ENCODE data around the gene MEGF11.

Gene MEGF11

DNA sequence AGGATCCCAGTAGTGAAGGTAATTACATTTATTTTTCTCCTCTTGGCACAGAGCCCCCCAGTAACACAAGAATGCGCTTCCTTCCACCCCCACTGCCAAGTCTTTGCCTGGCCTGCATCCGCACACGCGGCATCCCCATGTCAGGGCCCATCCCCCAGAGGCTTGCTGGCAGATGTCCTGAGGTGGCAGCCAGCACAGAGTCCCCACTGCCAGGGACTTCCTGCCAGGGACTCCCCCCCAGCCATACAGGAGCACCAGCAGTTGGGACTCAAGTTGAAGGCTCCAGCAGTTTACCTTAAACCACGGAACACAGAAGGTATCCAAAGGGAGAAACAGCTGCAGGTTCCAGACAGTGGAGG, 41.0 kb downstream of the MEGF11 start:
- DNase-seq, result no peak

DNA sequence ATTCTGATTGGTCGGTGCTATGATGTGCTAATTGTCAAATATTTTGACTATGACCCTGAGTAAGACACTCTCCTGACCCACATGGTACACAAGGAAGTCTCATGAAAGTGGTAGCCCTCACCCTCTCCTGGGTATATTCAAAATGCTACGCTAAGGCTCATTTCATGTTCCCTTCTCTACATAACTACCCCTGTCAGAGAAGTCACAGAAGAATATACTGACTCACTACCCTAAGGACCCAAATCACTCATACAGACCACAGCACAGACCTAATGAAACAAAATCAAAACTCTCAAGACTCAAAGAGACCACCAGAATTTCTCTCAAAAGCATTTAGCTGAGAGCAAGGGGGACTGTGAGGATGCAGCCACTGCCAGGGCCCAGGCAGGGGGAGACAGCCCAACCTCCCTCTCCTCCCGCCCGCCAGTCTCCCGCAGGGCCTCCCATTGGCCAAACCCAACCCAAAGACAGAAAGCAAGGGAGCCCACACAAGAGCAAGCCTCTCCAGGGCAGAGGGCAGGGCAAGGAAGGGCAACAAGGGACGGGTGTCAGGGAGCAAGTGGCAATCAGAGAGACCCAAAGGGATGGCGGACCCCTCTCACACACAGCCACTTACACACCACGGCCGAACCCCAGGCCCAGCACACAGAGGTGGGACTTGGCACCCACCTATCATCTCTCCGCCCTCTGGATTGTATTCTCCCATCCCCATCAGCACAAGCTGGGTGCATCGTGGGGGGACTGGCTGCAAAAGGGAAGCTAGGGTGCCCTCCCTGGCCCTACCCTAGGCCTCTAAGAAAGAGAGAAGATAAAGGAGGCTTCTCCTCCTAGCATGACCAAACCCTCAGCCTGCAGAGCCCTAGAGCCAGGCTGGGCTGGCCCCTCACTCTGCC, 41.6 kb downstream of the MEGF11 start:
- no peak for DNase-seq

DNA sequence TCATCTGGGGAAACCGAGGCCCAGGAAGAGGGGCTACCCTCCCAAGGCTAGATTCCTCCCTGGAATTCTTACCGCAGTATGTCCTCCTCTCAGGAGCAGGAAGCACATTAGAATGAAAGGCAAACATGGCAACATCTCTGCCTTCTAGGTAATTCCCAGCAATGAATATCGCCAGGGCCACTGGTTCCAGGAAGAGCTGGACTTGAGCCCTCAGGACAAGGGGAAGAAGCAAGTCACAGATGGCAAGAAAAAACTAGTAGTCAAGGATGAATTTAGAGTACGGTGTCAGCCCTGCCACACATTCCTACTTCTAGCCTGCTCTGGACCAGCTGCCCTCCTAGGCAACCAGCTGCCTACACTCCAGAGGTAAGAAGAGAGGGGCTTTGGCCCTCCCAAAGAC, 42.9 kb downstream of the MEGF11 start:
- no peak for DNase-seq

DNA sequence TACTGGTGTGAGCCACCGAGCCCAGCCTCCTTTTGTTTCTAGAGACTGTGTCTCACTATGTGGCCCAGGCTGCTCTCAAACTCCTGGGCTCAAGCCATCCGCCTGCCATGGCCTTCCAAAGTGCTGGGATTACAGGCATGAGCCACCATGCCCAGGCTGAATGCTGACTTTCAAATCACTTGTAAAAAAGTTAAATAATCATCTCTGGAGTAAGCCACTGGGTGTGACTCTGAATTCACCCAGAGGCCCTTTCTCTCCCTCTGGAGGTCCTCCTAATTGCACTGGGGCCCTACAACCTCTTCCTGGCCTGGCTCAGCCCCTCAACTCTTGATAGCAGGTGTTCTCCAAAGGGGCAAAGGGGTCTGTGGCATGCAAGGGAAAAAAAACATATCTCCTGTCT, 54.8 kb downstream of the MEGF11 start:
- no peak for DNase-seq

DNA sequence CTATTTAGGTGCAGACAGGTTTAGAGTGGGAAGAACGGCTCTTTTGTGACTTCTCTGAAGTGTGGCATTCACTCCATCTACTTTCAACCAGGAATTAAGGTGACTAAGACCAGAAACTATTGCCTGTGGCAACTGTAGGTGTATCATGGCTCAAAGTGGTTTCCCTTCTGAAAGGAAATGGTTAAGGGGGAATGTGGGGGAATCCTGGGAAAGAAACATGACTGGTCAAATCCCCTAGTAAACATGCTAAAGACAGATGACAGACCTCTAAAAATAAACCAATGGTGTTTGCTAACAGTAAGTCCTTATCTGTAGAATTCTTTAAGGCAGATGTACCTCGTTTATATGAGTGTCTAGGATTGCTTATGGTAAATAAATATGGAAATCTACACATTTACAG, 56.9 kb downstream of the MEGF11 start:
- no peak for DNase-seq

- DNase-seq, result no peak
Observed at GRCh38 chr15:66195621-66196230, 57.8 kb downstream of the MEGF11 start.

- no peak for DNase-seq
Observed at GRCh38 chr15:66193066-66193465, 60.5 kb downstream of the MEGF11 start.

DNA sequence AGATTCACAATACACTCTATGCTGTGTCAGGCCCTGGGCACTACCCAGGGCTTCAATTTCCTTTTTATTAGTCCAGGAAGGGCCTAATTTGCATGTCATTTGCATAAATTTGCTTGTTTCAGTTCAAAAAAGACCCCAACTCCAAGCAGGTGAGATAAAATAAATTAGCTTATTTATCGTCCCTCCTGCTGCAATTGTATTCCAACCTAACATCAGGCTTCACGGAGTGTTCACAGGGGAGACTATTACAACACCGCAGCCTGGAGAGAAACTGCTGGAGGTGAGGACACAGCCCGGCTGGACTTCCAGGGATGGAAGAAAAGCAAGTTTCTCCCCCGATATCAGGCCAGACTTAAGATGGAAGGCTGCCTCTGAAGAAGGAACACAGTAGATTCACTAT, 62.8 kb downstream of the MEGF11 start:
- no peak for DNase-seq

GRCh38 chr15:66189291-66189690, 64.3 kb downstream of the MEGF11 start:
- DNase-seq, result no peak

GRCh38 chr15:66188464-66188863, 65.1 kb downstream of the MEGF11 start:
- DNase-seq, result no peak

- no peak for DNase-seq
Observed at GRCh38 chr15:66187271-66187670, 66.3 kb downstream of the MEGF11 start.

GRCh38 chr15:66186049-66186825, 67.3 kb downstream of the MEGF11 start:
- DNase-seq, result no peak

- no peak for DNase-seq
Observed at GRCh38 chr15:66184936-66185790, 68.4 kb downstream of the MEGF11 start.

- no peak for DNase-seq
Observed at GRCh38 chr15:66184492-66184891, 69.1 kb downstream of the MEGF11 start.

- DNase-seq, result no peak
Observed at GRCh38 chr15:66180531-66181097, 72.9 kb downstream of the MEGF11 start.

GRCh38 chr15:66178531-66178910, 75.0 kb downstream of the MEGF11 start:
- no peak for DNase-seq

- no peak for DNase-seq
Observed at GRCh38 chr15:66172324-66172980, 81.1 kb downstream of the MEGF11 start.

- no peak for DNase-seq
Observed at GRCh38 chr15:66171841-66172240, 81.7 kb downstream of the MEGF11 start.

DNA sequence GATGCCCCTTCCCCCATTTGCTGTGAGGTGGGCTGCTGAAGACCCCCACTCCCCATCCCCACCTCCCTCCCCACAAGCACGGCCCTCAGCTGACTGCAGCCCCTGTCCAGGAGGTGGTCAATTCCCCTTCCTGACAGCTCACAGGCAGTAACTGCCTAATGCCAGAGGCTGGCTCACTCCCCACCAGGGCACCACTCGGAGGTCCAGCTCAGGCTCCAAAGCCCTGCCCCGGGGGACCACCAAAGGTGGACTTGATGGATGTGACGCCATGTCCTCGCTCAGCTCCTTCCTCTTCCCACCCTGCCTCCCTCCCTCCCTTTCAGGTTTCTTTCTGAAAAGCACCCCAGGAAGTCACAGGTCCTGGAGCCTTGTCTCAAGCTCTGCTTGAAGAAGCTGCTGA, 82.8 kb downstream of the MEGF11 start:
- no peak for DNase-seq

DNA sequence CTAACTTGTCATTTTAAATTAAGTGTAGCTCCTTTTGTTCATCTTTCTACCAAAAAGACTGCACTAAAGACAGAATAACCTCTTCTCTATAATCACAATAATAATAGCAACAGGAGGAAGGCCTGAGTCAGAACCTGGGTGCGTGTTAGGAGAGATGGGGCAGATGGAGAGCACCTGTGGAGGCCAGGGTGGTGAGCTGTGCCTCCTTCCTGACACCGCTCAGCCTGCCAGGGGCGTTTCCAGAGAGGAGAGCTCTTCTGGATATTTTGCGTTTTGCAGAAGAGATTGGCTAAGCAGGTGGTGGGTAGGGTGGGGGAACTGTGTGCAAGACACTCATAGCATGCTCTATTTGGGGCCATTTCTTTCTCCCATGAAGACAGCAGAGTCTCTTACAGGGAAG, 83.5 kb downstream of the MEGF11 start:
- no peak for DNase-seq

GRCh38 chr15:66169625-66170024, 83.9 kb downstream of the MEGF11 start:
- no peak for DNase-seq

DNA sequence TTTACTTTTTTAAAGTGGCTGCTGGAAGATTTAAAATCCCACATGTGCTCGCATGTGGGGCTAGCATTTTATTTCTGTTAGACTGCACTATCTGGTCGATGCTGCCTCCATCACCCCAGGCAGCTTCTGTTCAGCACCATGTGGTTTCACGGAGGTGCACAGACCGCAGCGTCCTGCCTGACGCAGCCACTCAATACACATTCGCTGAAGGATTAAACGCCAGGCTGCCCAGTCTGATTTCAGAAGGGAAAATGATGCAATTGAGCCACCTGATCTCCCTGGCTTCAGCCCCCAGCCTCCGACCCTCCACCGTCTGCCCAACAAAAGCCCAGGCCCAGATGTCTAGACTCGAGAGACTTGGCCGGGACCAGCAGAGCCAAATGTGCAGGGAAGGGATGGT, 84.5 kb downstream of the MEGF11 start:
- DNase-seq, result no peak

Data from inflammatory macrophage treated with lipopolysaccharide for 4 hours (primary cell).